HepG2 (cell line): Measurements from ENCODE around the gene RIF1. TPM values are rescaled to one million over a fixed set of nuclear protein-coding genes. Genes with fewer than 3 reads are reported as not detected.

Source experiments
- ATAC-seq: fragments of 200-7000 bp; cut with Tn5 transposase; 3 replicates; pipeline ENCODE4 v1.9.1; 2020; ENCODE audit warnings: mild to moderate bottlenecking, moderate library complexity
- BruUV-seq: library from RNA; stranded (reverse); fragments of 400-500 nt; replicated peaks from 2 replicates; lab custom pipeline; 2021; lab: Mats Ljungman, UMichigan
- CTCF ChIA-PET: fragments of 300-600 bp; formaldehyde crosslinking; extraction: SDS; loops from one replicate; lab custom pipeline; 2021; ENCODE audit warnings: low total read pairs, inconsistent platforms, low intra/inter-chr PET ratio; lab: Yijun Ruan, JAX
- POLR2A ChIA-PET: fragments of 350-600 bp; sonication (Branson Sonifier 250); formaldehyde crosslinking; loops from one replicate; lab custom pipeline; 2020; ENCODE audit warnings: antibody characterized with exemption, inconsistent platforms; lab: Yijun Ruan, JAX
- DNase-seq: peaks from one replicate; pipeline ENCODE4 v3.0.0-alpha.2; 2015; ENCODE audit warnings: low spot score
- FAIRE-seq: peaks from 3 replicates; lab custom pipeline; 2011; peaks lifted over from hg19 to GRCh38; lab: Jason Lieb, UNC
- H2AFZ ChIP-seq: one replicate; pipeline ENCODE4 v1.6.1; 2011; ENCODE audit warnings: low read length, inconsistent platforms
- H3K27ac ChIP-seq: fragments of 300-600 bp; 3 replicates; pipeline ENCODE4 v1.8.0; 2011; ENCODE audit warnings: mixed run types, mild to moderate bottlenecking, mixed read lengths, low read length, inconsistent platforms; ENCODE audit not compliant: insufficient read depth; ENCODE audit errors: extremely low read length
- H3K27me3 ChIP-seq, 2 experiments: fragments of 200-600 bp in 1 of 2; 2 replicates in 1 of 2; 3 replicates in 1 of 2; pipeline versions ENCODE4 v1.6.0 to v1.8.0; 2011; ENCODE audit warnings: low read length in 2 of 2, mild to moderate bottlenecking in 2 of 2, moderate library complexity in 2 of 2, inconsistent platforms in 1 of 2; ENCODE audit not compliant: insufficient read depth in 2 of 2, control insufficient read depth in 1 of 2
- H3K36me3 ChIP-seq, 2 experiments: fragments of 200-600 bp in 1 of 2; replicated peaks in 1 of 2; 2 replicates in 1 of 2; 3 replicates in 1 of 2; pipeline versions ENCODE4 v1.5.1 to v1.8.0; 2011; ENCODE audit warnings: low read length in 2 of 2, inconsistent platforms in 1 of 2; ENCODE audit not compliant: insufficient read depth in 2 of 2, control insufficient read depth in 1 of 2
- H3K4me1 ChIP-seq: 2 replicates; pipeline ENCODE4 v1.5.1; 2012; ENCODE audit warnings: low read length, inconsistent platforms; ENCODE audit not compliant: insufficient read depth
- H3K4me2 ChIP-seq: 2 replicates; pipeline ENCODE4 v1.6.0; 2011; ENCODE audit warnings: low read depth, low read length, inconsistent platforms
- H3K4me3 ChIP-seq, 3 experiments: fragments of 200-600 bp in 1 of 3; sonication (generic), shearing (Covaris generic) in 1 of 3; replicated peaks in 1 of 3; 2 replicates each; pipeline ENCODE4 v1.5.1; 2011 to 2016; ENCODE audit warnings: low read length in 3 of 3, inconsistent platforms in 2 of 3, low read depth in 2 of 3, mild to moderate bottlenecking in 2 of 3, control low read depth in 1 of 3, mixed read lengths in 1 of 3; ENCODE audit not compliant: insufficient read depth in 1 of 3
- H3K79me2 ChIP-seq: one replicate; pipeline ENCODE4 v1.6.1; 2011; ENCODE audit warnings: low read length, inconsistent platforms; ENCODE audit not compliant: insufficient read depth
- H3K9ac ChIP-seq: 2 replicates; pipeline ENCODE4 v1.6.0; 2011; ENCODE audit warnings: mild to moderate bottlenecking, low read depth, low read length, inconsistent platforms; ENCODE audit not compliant: insufficient read depth
- H3K9me3 ChIP-seq: 2 replicates; pipeline ENCODE4 v1.5.1; 2012; ENCODE audit warnings: mild to moderate bottlenecking, low read length
- H4K20me1 ChIP-seq: 2 replicates; pipeline ENCODE4 v1.6.0; 2011; ENCODE audit warnings: inconsistent platforms, mild to moderate bottlenecking, low read length, moderate library complexity; ENCODE audit not compliant: insufficient read depth
- SALL2 ChIP-seq: sonication (generic); formaldehyde crosslinking; IDR thresholded peaks from 2 replicates; pipeline ENCODE4 v1.8.1; 2023; ENCODE audit warnings: mild to moderate bottlenecking, missing genetic modification reagents, inconsistent platforms
- ZNF605 ChIP-seq: sonication (generic); formaldehyde crosslinking; IDR thresholded peaks from 2 replicates; pipeline ENCODE4 v1.8.0; 2022; ENCODE audit warnings: mild to moderate bottlenecking, missing genetic modification reagents
- WGBS: methylation state at CpG from one replicate; pipeline ENCODE4 v1.1.6; 2017; ENCODE audit warnings: low lambda C conversion rate; 5-methylcytosine and 5-hydroxymethylcytosine counted together
- in situ Hi-C: cut with HindIII; loops from 2 replicates; pipeline ENCODE4 v1.10.0; 2017; ENCODE audit warnings: low pct_unique_long_range_greater_than_20kb; ENCODE audit not compliant: extremely low pct_ligation_motif_present
- intact Hi-C: fragments of 100-400 bp; cut with micrococcal nuclease; formaldehyde crosslinking; loops from one replicate; pipeline ENCODE4 v1.10.0; 2022; ENCODE audit not compliant: unreplicated experiment
- polyA plus RNA-seq, 8 experiments: library from polyadenylated mRNA; depleted of rRNA in 3 of 8; stranded (reverse) in 7 of 8; unstranded in 1 of 8; fragments of >200 nt; fragmentation: Illumina TruSeq in 4 of 8; extraction: Trizol in 4 of 8; gene quantifications; 2 replicates each; pipeline versions ENCODE4 v1.2.1 to v1.2.3, GENCODE V29; 2011 to 2016; ENCODE audit warnings: low read depth in 4 of 8, missing spikeins in 1 of 8, mixed read lengths in 1 of 8; ENCODE audit not compliant: insufficient read depth in 1 of 8
- total RNA-seq, 5 experiments: library from RNA; depleted of rRNA; stranded (reverse); fragments of >200 nt; fragmentation: Illumina TruSeq; extraction: Trizol; gene quantifications; 2 replicates each; pipeline ENCODE4 v1.2.3, GENCODE V29; 2016; ENCODE audit warnings: low read depth in 1 of 5
- TF ChIP-seq, protein P1 (sequence below): sonication (generic); formaldehyde crosslinking; IDR thresholded peaks from 2 replicates; pipeline ENCODE4 v1.4.0; 2020; ENCODE audit warnings: missing genetic modification reagents
- TF ChIP-seq, protein P2 (sequence below): sonication (generic); formaldehyde crosslinking; IDR thresholded peaks from 2 replicates; pipeline ENCODE4 v1.4.0; 2020; ENCODE audit warnings: missing genetic modification reagents

Gene RIF1
- total and polyA plus RNA-seq, 2 of the 13 experiments (the other 11 are each of a cell fraction or from before 2014, with no cell fraction given), result 12.1 to 73.6 TPM

DNA sequence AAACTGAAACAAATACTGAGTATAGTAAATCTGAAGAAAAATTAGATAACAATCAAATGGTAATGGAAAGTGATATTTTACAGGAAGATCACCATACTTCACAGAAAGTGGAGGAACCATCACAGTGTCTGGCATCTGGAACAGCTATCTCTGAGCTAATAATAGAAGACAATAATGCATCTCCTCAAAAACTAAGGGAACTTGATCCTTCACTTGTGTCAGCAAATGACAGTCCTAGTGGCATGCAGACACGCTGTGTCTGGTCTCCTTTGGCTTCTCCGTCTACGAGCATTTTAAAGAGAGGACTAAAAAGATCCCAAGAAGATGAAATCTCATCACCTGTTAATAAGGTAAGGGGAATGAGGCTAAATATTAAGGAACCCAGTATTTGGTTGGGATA lies 56.1 kb downstream of the RIF1 start:
- Histone ChIP-seq H3K4me2 (no peak overlapping the region), H3K27me3 (no peaks in the 10 kb centered on the region), H3K4me3 (no peak overlapping the region), H3K36me3 (peaks cover 17 to 96% of the 10 kb centered on the region in 2 experiments), H3K9me3 (no peaks in the 10 kb centered on the region), H4K20me1 (no peaks in the 10 kb centered on the region), H3K9ac (no peak overlapping the region), H2AFZ (no peak overlapping the region), H3K27ac (no peak overlapping the region), H3K79me2 (no peaks in the 10 kb centered on the region), H3K4me1 (no peaks in the 10 kb centered on the region)
- ChIA-PET POLR2A (no interaction called here), CTCF (no interaction called here)
- ATAC-seq (no peak), FAIRE-seq (no peak), DNase-seq (no peak)
- intact Hi-C loops, result no loop called here
- TF ChIP-seq, protein P1, sequence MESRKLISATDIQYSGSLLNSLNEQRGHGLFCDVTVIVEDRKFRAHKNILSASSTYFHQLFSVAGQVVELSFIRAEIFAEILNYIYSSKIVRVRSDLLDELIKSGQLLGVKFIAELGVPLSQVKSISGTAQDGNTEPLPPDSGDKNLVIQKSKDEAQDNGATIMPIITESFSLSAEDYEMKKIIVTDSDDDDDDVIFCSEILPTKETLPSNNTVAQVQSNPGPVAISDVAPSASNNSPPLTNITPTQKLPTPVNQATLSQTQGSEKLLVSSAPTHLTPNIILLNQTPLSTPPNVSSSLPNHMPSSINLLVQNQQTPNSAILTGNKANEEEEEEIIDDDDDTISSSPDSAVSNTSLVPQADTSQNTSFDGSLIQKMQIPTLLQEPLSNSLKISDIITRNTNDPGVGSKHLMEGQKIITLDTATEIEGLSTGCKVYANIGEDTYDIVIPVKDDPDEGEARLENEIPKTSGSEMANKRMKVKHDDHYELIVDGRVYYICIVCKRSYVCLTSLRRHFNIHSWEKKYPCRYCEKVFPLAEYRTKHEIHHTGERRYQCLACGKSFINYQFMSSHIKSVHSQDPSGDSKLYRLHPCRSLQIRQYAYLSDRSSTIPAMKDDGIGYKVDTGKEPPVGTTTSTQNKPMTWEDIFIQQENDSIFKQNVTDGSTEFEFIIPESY (CRISPR knock-in tag), result no peak
- no TSS peak for BruUV-seq
- in situ Hi-C loops, result loop anchor here (25.0 kb wide), 1 partner anchor 1197 kb away; no protein-coding TSS in a partner anchor
- 100% methylated on average over 3 of the region's 3 CpGs for WGBS

DNA sequence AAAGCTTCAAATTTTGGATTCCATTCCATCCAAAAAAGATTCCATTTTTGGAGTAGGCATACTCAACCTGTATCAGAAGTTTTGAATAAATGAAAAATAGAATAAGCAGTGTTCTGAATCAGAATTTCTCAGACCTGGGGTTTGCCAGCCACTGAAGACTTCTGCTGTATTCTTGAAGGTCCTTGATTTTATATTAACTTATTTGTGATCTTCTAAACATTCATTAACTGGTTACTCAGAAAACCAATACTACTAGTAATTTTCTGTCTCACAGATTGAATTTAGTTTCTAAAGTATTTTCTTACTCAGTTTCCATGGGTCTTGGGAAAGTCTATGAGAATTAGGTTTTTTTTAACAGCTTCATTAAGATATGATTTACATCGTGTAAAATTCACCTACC lies 60.9 kb downstream of the RIF1 start:
- Histone ChIP-seq H2AFZ (no peak overlapping the region), H3K4me1 (no peaks in the 10 kb centered on the region), H3K9ac (no peak overlapping the region), H3K27ac (no peak overlapping the region), H3K4me2 (no peak overlapping the region), H3K36me3 (peaks cover 21 to 84% of the 10 kb centered on the region in 2 experiments), H3K4me3 (no peak overlapping the region), H3K9me3 (no peaks in the 10 kb centered on the region), H4K20me1 (no peaks in the 10 kb centered on the region), H3K27me3 (no peaks in the 10 kb centered on the region)
- CTCF ChIA-PET, result no interaction called here
- intact Hi-C loops, result loop anchor here (5.0 kb wide), 1 partner anchor 557 kb away; no protein-coding TSS in a partner anchor
- no peak for ATAC-seq
- BruUV-seq, result no TSS peak
- WGBS, result 98% methylated on average over 1 of the region's 1 CpG
- in situ Hi-C loops, result loop anchor here (25.0 kb wide), 1 partner anchor 1192 kb away; no protein-coding TSS in a partner anchor
- no peak for FAIRE-seq
- TF ChIP-seq ZNF605 (CRISPR knock-in tag) (no peak), SALL2 (CRISPR knock-in tag) (no peak)
- TF ChIP-seq, protein P2, sequence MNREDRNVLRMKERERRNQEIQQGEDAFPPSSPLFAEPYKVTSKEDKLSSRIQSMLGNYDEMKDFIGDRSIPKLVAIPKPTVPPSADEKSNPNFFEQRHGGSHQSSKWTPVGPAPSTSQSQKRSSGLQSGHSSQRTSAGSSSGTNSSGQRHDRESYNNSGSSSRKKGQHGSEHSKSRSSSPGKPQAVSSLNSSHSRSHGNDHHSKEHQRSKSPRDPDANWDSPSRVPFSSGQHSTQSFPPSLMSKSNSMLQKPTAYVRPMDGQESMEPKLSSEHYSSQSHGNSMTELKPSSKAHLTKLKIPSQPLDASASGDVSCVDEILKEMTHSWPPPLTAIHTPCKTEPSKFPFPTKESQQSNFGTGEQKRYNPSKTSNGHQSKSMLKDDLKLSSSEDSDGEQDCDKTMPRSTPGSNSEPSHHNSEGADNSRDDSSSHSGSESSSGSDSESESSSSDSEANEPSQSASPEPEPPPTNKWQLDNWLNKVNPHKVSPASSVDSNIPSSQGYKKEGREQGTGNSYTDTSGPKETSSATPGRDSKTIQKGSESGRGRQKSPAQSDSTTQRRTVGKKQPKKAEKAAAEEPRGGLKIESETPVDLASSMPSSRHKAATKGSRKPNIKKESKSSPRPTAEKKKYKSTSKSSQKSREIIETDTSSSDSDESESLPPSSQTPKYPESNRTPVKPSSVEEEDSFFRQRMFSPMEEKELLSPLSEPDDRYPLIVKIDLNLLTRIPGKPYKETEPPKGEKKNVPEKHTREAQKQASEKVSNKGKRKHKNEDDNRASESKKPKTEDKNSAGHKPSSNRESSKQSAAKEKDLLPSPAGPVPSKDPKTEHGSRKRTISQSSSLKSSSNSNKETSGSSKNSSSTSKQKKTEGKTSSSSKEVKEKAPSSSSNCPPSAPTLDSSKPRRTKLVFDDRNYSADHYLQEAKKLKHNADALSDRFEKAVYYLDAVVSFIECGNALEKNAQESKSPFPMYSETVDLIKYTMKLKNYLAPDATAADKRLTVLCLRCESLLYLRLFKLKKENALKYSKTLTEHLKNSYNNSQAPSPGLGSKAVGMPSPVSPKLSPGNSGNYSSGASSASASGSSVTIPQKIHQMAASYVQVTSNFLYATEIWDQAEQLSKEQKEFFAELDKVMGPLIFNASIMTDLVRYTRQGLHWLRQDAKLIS (CRISPR knock-in tag), result no peak
- TF ChIP-seq, all 625 proteins: peak for 0
- H3K79me2 ChIP-seq, result no peaks in the 10 kb centered on the region
- POLR2A ChIA-PET, result no interaction called here
- no peak for DNase-seq
